NCI-H2196 treated with DMSO at 0.1 percent for 48 hours (cell line): ENCODE results near the gene KSR2.
"Not testable (repeated sequence)": the region's sequence is repeated elsewhere in the genome, so short reads cannot be mapped to it uniquely, and the experiment has no call there.

Experiments
- DNase-seq: peaks from one replicate; lab custom pipeline; 2025; ENCODE audit not compliant: unreplicated experiment; lab: John Stamatoyannopoulos, UW

The KSR2 gene

GRCh38 chr12:117829108-117829507 is 139.7 kb downstream of the KSR2 start:
- no peak for DNase-seq

- DNase-seq, result no peak
Measured at GRCh38 chr12:117827660-117828059, 141.1 kb downstream of the KSR2 start.

GRCh38 chr12:117825827-117826226 is 143.0 kb downstream of the KSR2 start:
- no peak for DNase-seq

DNA sequence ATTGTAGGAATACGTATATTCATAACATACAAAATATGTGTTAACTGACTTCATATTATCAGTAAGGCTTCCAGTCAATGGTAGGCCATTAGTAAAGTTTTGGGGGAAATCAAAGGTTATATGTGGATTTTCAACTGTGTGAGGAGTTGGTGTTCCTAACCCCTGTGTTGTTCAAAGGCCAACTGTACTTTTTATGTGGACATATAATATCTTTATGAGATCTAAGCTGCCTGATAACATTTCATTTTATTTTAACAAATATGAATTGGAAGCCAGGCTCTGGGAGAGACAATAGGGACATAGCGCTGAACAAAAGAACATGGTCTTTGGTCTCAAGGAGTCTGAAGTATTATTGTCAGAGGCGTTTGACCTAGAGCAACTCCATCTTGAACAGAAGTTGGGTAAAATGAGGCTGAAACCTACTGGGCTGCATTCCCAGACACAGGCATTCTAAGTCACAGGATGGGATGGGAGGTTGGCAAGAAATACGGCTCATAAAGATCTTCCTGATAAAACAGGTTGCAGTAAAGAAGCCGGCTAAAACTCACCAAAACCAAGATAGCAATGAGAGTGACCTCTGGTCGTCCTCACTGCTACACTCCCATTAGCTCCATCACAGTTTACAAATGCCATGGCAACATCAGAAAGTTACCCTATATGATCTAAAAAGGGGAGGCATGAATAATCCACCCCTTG is 147.2 kb downstream of the KSR2 start:
- no peak for DNase-seq

DNA sequence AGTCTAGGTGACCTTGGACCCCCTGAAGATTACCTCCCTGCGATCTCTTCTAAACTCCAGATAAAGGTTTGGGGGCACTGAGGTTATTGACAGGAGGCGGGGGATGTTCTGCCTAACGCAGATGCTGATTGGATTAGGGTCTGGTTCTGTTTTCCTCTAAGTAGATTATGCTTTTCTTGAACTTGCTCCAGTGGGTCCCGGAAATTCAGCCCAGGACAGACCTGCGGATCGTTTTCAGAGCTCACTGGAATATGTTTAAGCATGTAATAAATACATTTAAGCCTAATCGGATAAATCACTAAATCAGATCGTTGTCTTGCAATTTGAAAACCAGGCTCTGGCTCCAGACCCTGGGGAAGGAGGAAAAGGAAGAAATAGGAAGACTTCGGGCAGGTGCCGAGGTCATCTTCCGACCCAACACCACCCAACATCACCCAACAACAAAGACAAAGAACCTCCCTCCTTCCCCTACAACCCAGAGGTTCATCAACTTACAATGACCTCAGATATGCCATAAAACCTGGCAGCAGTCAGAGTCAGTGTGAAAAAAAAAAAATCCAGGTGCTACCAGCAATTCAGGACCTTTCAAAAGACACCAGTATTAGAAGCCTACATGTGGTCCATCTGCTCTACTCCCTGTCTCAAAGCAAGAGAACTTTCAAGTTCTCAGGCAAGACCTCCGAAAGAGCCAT is 148.4 kb downstream of the KSR2 start:
- no peak for DNase-seq

- no peak for DNase-seq
Measured at GRCh38 chr12:117819160-117819559, 149.6 kb downstream of the KSR2 start.

GRCh38 chr12:117818400-117818799 is 150.4 kb downstream of the KSR2 start:
- no peak for DNase-seq

GRCh38 chr12:117809509-117809908 is 159.3 kb downstream of the KSR2 start:
- DNase-seq, result no peak

GRCh38 chr12:117807946-117808345 is 160.8 kb downstream of the KSR2 start:
- DNase-seq, result no peak

DNA sequence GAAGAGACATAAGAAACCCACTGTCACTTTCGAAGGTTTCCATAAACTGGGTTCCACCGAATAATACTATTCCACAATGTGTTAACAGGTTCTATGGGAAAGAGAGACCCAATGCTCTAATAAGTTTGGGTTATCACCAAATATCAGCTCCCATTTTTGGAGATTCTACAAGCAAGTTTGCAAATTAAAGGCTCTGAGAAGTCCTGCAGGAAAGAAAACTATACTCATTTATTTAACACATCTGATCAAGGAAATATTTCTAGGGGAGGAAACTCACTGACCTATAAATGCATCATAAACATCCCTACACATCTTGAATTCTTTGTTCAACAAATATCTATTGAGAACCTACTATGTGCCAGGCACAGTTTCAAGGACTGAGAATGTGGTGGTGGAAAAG is 161.4 kb downstream of the KSR2 start:
- DNase-seq, result no peak

GRCh38 chr12:117805865-117806264 is 162.9 kb downstream of the KSR2 start:
- no peak for DNase-seq

DNA sequence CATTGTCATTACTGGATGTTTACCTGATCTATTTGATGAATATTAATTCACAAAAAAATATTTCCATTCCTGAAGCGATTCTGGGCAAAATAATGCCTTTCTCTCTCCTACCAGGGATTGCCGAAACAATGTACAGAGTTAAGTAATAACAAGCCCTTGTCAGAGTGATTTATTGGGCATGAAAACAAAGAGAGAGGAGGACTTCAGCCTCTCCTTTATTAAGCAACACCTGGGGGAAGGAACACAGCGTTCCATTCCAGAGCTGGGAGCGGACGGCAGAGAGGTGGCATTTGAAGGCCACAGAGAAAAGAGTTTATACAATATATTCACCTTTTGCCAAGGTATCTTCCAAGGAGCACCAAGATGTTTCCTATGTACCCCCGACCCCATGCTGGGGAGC is 165.8 kb downstream of the KSR2 start:
- DNase-seq, result no peak

DNA sequence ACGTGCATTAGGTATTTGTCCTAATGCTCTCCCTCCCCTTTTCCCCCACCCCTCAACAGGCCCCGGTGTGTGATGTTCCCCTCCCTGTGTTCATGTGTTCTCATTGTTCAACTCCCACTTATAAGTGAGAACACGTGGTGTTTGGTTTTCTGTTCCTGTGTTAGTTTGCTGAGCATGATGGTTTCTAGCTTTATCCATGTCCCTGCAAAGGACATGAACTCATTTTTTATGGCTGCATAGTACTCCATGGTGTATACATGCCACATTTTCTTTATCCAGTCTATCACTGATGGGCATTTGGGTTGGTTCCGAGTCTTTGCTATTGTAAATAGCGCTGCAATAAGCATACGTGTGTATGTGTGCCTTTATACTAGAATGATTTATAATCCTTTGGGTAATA is 168.1 kb downstream of the KSR2 start:
- DNase-seq, result not testable (repeated sequence)

DNA sequence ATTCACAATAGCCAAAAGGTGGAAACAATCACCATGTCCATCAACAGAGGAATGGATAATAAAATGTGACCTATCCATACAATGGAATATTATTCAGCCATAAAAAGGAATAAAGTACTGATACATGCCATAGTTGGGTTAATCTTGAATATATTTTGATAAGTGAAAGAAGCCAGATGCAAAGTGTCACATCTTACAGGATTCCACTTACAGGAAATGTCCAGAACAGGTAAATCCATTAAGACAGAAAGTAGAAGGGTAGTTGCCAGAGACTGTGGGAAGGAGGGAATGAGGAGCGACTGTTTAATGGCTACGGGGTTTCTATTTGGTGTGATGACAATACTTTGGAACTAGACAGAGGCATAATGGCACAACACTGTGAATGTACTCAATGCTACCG is 171.6 kb downstream of the KSR2 start:
- DNase-seq, result no peak

DNA sequence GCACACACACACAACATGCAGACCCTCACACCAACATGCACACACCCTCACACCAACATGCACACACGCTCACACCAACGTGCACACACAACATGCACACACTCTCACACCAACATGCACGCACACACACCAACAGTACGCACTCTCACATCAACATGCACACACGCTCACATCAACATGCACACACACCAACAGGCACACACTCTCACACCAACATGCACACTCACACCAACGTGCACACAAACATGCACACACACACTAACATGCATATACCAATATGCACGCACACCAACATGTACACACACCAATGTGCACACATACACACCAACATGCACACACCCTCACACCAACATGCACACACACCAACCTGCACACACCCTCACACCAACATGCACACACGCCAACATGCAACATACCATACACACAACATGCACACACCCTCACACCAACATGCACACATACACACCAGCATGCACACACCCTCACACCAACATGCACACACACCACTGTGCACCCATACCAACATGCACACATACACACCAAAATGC is 175.8 kb downstream of the KSR2 start:
- DNase-seq, result no peak

GRCh38 chr12:117792471-117792870 is 176.3 kb downstream of the KSR2 start:
- DNase-seq, result no peak

DNA sequence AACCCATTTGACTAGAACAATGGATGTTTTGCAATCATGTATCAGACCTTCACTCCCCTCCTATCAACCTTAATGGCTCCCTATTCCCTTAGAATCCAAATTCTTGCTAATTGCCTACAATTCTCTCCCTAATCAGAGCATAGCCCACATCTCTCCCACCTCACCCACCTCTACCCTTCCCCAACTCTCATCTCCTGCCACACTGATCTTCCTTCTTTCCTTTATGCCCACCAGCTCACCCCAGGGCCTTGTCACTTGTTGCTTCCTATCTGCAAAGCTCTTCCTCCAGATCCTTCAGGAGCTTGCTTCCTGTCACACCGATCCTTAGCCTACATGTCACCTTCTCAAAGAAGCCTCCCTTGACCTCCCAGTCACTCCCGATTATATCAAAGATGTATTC is 177.8 kb downstream of the KSR2 start:
- no peak for DNase-seq

GRCh38 chr12:117790198-117790597 is 178.6 kb downstream of the KSR2 start:
- no peak for DNase-seq

GRCh38 chr12:117789195-117789912 is 179.4 kb downstream of the KSR2 start:
- DNase-seq, result no peak

- no peak for DNase-seq
Measured at GRCh38 chr12:117778656-117779055, 190.1 kb downstream of the KSR2 start.

- no peak for DNase-seq
Measured at GRCh38 chr12:117774941-117775775, 193.6 kb downstream of the KSR2 start.
